Stimulated activated naive B cell treated with anti-CD40 and anti-IgM and Interleukin-4, amounts not matched to agents 10 μg/mL and 1 μg/mL and 100 μg/mL, for 72 hours (primary cell): Measurements from ENCODE around the gene GTF2H2C.
"Not testable (repeated sequence)": the region's sequence is repeated elsewhere in the genome, so short reads cannot be mapped to it uniquely, and the experiment has no call there.

Experiments used
- ATAC-seq, 2 donors: fragments of 150-1000 bp; cut with Tn5 transposase; replicated peaks; 2 replicates each; pipeline ENCODE4 v1.10.0; 2021; ENCODE audit warnings: moderate library complexity in 1 of 2
- DNase-seq: peaks from one replicate; pipeline ENCODE4 v3.0.0; 2021
- H3K27ac Mint-ChIP-seq: one replicate; pipeline ENCODE4 v1.8.0; 2022; ENCODE audit warnings: mild to moderate bottlenecking, mixed read lengths
- H3K27me3 Mint-ChIP-seq, 2 donors: one replicate each; pipeline ENCODE4 v1.8.0; 2022; ENCODE audit warnings: mixed read lengths in 2 of 2
- H3K36me3 Mint-ChIP-seq, 2 donors: one replicate each; pipeline ENCODE4 v1.8.0; 2022; ENCODE audit warnings: mixed read lengths in 2 of 2, mild to moderate bottlenecking in 1 of 2
- H3K4me1 Mint-ChIP-seq, 2 donors: one replicate each; pipeline ENCODE4 v1.8.0; 2022; ENCODE audit warnings: mixed read lengths in 2 of 2, mild to moderate bottlenecking in 1 of 2
- H3K4me3 Mint-ChIP-seq, 2 donors: one replicate each; pipeline ENCODE4 v1.8.0; 2022; ENCODE audit warnings: mild to moderate bottlenecking in 2 of 2, mixed read lengths in 2 of 2, moderate library complexity in 1 of 2
- H3K9me3 Mint-ChIP-seq, 2 donors: one replicate each; pipeline ENCODE4 v1.8.0; 2022; ENCODE audit warnings: mixed read lengths in 2 of 2, mild to moderate bottlenecking in 1 of 2

GTF2H2C gene

GRCh38 chr5:69531406-69531801, 28.6 kb upstream of the GTF2H2C start:
- Mint-ChIP-seq H3K4me3 (no peak overlapping the region), H3K27me3 (peaks cover 4 to 5% of the 10 kb centered on the region in 2 donors), H3K4me1 (no peaks in the 10 kb centered on the region), H3K9me3 (no peaks in the 10 kb centered on the region), H3K36me3 (no peaks in the 10 kb centered on the region), H3K27ac (no peak overlapping the region)
- DNase-seq: no peak
- ATAC-seq: no peak

DNA sequence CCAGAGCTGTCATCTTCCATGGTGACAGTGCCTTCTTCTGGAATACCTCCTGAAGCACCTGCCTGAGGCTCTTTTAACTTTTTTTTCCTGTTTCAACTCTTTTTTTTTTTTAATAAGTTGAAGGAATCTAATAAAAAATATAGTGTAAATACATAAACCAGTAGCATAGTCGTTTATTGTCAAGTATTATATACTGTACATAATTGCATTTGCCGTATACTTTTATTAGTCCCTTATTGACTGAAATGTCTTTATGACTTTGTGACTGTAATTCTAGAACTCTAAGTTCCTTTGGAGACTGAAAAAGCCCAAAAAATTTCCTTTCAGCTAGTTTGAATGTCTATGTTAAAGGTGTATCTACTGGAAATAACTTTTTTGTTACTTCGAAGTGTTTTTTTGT, 22.1 kb upstream of the GTF2H2C start:
- H3K36me3 Mint-ChIP-seq, H3K4me1 Mint-ChIP-seq, H3K27me3 Mint-ChIP-seq, DNase-seq, H3K9me3 Mint-ChIP-seq, H3K27ac Mint-ChIP-seq, H3K4me3 Mint-ChIP-seq, ATAC-seq: not testable (repeated sequence)

DNA sequence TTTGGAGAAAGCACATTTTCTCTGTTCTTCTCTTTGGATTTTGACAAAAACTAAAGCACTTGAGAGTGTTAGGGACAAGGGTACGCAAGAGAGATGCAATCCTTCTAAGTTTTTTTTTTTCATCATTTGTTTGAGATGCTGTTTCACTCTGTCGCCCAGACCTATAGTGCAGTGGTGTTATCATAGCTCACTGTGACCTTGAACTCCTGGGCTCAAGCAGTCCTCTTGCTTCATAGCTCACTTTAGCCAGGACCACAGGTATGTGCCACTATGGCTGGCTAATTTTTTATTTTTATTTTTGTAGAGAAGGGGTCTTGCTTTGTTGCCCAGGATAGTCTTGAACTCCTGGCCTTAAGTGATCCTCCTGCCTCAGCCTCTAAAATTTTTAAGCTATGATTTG, 21.3 kb upstream of the GTF2H2C start:
- not testable (repeated sequence) for H3K36me3 Mint-ChIP-seq, H3K4me3 Mint-ChIP-seq, DNase-seq, H3K27ac Mint-ChIP-seq, ATAC-seq, H3K4me1 Mint-ChIP-seq, H3K9me3 Mint-ChIP-seq, H3K27me3 Mint-ChIP-seq

DNA sequence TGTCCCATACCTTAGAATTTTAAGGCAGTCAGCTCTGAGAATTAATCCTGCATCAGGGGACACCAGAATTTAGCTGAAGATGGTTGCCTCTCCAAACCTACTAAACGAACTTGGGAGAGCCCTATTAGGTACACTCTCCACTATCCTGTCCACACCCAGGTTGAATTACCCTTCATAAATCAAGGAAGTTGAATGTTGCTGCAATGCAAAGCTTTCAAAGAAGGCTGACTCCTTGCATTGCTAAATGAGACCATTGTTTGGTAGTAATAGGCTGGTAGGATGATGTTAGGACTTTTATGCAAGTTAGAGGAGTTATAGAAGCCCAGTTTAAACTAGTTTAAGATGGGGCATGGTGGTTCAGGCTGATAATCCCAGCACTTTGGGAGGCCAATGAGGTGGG, 18.6 kb upstream of the GTF2H2C start:
- not testable (repeated sequence) for H3K4me1 Mint-ChIP-seq, H3K27me3 Mint-ChIP-seq, H3K27ac Mint-ChIP-seq, ATAC-seq, H3K36me3 Mint-ChIP-seq, H3K9me3 Mint-ChIP-seq, DNase-seq, H3K4me3 Mint-ChIP-seq

- not testable (repeated sequence) for H3K27me3 Mint-ChIP-seq, H3K9me3 Mint-ChIP-seq, H3K4me3 Mint-ChIP-seq, ATAC-seq, H3K36me3 Mint-ChIP-seq, H3K4me1 Mint-ChIP-seq, DNase-seq, H3K27ac Mint-ChIP-seq
Observed at GRCh38 chr5:69542838-69543618, 17.0 kb upstream of the GTF2H2C start.

DNA sequence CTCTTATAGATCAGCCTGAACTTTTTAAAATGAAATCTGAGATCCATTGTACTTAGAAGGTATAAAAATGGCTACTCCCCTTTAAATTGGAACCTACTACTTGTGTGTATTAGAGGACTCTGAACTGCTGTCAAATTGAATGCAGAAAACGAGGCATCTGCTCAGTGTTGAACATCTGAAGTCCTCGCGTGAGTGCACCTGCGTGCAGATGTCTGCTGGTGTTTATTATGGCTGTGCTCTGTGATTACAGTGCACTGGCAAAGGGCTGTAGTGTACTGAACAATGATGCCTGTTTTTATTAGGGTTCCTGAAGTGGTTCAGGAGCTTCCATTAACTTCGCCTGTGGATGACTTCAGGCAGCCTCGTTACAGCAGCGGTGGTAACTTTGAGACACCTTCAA, 15.4 kb upstream of the GTF2H2C start:
- ATAC-seq, H3K4me1 Mint-ChIP-seq, H3K36me3 Mint-ChIP-seq, H3K27me3 Mint-ChIP-seq, H3K9me3 Mint-ChIP-seq, DNase-seq, H3K27ac Mint-ChIP-seq, H3K4me3 Mint-ChIP-seq: not testable (repeated sequence)

DNA sequence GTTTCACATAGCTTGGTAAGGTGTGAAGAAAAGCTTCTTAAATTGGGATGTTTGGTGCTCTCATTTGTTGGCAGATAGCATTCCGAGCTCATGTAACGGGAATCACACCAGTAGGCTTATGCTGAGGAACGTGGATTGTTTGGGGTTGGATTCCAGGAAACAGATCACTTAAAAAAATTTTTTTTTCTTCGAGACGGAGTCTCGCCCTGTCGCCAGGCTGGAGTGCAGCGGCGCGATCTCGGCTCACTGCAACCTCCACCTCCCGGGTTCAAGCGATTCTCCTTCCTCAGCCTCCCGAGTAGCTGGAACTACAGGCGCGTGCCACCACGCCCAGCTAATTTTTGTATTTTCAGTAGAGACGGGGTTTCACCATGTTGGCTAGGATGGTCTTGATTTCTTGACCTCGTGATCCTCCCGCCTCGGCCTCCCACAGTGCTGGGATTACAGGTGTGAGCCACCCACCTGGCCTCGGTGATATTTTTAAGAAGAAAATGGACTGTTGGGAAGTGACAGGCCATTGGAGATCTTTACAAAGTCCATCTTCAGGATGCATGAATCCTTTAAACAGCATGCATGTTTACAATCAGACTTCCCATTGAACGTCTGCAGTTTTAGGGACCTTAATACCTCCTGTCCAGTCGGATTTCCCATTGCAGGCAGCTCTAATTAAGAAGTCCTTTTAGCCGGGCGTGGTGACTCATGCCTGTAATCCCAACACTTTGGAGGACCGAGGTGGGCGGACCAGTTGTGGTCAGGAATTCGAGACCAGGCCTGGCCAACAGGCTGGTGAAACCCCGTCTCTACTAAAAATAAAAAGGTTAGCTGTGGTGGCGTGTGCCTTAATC, 818 bp downstream of the GTF2H2C start:
- not testable (repeated sequence) for H3K27ac Mint-ChIP-seq, H3K9me3 Mint-ChIP-seq, DNase-seq, H3K27me3 Mint-ChIP-seq, H3K36me3 Mint-ChIP-seq, H3K4me1 Mint-ChIP-seq
- H3K4me3 Mint-ChIP-seq: peak overlapping the region; percentile 50 to 69
- ATAC-seq: peak in 1 of 2 donors; percentile 1

DNA sequence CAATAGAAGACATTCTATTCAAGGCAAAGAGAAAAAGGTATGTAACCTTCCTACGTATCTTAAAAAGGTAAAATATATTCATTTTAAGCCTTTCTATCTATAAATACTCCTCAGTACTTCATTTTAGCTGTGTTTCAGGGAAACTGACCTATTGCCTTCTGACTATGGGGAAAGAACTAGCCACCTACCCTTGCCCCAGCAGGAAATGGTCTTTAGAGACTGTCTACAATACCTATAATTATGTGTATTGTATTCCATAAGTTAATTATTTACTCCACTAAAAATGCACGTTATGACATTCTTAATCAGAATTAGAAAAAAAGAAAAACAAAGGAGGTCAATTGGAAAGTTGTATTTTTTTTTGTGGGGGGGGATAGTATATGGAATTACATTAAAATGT, 6.2 kb downstream of the GTF2H2C start:
- not testable (repeated sequence) for DNase-seq, H3K4me1 Mint-ChIP-seq, H3K27me3 Mint-ChIP-seq, H3K36me3 Mint-ChIP-seq, H3K27ac Mint-ChIP-seq, H3K9me3 Mint-ChIP-seq, ATAC-seq, H3K4me3 Mint-ChIP-seq

DNA sequence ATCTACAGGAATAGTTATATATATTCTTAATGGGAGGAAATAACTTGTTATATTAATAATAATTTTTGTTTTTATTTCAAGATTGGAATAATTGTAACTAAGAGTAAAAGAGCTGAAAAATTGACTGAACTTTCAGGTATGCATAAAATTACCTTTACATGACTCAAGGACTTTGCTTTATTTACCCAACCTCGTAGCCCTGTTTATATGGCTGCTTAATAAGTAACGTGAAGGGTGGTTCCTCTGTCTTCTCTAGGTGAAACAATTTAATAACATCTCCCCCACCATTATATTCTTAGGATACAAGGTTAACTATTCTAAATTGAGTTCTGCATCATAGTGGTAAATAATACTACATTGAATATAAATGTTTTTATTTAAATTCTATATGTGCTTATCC, 8.1 kb downstream of the GTF2H2C start:
- ATAC-seq, H3K36me3 Mint-ChIP-seq, H3K27ac Mint-ChIP-seq, H3K27me3 Mint-ChIP-seq, H3K4me1 Mint-ChIP-seq, H3K9me3 Mint-ChIP-seq, DNase-seq, H3K4me3 Mint-ChIP-seq: not testable (repeated sequence)

DNA sequence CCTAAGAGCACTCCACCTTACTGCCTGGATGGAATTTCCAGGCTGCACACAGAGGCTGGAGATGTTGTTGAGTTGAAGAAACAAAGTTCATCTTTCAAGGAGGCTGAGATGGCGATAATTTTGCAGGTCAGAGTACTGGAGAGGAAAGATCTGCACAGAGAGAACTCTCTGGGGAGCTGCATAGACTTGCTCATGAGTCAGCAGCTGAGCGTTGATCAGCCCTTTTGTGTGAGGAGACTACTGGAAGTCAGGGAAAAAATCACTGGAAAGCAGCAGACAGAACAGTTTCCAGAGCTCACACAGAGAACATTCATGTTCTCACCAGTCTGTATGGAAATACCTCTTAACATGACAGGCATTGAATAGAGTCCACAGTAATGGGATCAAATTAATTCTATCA, 23.4 kb downstream of the GTF2H2C start:
- not testable (repeated sequence) for H3K36me3 Mint-ChIP-seq, H3K4me3 Mint-ChIP-seq, H3K27me3 Mint-ChIP-seq, H3K27ac Mint-ChIP-seq, H3K4me1 Mint-ChIP-seq, DNase-seq, H3K9me3 Mint-ChIP-seq, ATAC-seq

GRCh38 chr5:69596114-69596840, 36.3 kb downstream of the GTF2H2C start:
- ATAC-seq, H3K4me1 Mint-ChIP-seq: not testable (repeated sequence)

DNA sequence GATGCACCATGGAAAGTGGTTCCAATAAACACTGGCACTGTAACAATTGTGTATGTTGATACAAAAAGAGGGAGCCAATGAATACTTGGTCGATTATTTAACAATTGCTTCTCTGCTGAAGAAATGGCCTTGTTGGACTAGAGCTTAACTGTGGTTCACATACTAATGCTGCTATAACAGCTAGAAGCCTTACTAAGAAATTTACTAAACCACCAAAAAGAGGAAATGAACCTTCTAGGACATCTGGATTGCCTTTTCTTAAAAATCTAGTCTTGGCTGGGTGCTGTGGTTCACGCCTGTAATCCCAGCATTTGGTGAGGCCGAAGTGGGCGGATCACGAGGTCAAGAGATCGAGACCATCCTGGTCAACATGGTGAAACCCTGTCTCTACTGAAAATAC, 42.0 kb downstream of the GTF2H2C start:
- not testable (repeated sequence) for H3K4me1 Mint-ChIP-seq, H3K36me3 Mint-ChIP-seq, H3K4me3 Mint-ChIP-seq, H3K9me3 Mint-ChIP-seq, DNase-seq, H3K27ac Mint-ChIP-seq, H3K27me3 Mint-ChIP-seq
- peak; percentile 95 to 96 for ATAC-seq

More at GRCh38 chr5:69596114-69596840, 36.3 kb downstream of the GTF2H2C start:
- not testable (repeated sequence) for DNase-seq, H3K9me3 Mint-ChIP-seq, H3K27me3 Mint-ChIP-seq, H3K27ac Mint-ChIP-seq, H3K4me3 Mint-ChIP-seq, H3K36me3 Mint-ChIP-seq

DNA sequence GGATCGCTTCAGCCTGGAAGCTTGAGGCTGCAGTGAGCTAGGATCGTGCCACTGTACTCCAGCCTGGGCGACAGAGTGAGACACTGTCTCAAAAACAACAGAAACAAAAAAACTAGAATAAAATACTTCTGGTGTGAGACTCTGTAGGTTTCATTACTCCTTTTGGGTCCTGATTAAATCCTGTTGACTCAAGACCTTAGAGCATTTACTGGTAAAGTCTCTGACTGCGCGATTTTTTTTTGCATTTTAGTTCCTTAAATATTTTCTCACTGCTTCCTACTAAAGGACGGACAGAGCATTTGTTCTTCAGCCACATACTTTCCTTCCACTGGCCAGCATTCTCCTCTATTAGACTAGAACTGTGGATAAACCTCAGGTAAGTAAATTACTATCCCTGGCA, 46.8 kb downstream of the GTF2H2C start:
- not testable (repeated sequence) for H3K4me3 Mint-ChIP-seq, H3K9me3 Mint-ChIP-seq, DNase-seq, H3K27ac Mint-ChIP-seq, H3K27me3 Mint-ChIP-seq, H3K4me1 Mint-ChIP-seq, H3K36me3 Mint-ChIP-seq
- peak; percentile 19 to 57 for ATAC-seq

GRCh38 chr5:69607750-69608149, 47.8 kb downstream of the GTF2H2C start:
- not testable (repeated sequence) for H3K9me3 Mint-ChIP-seq, ATAC-seq, H3K4me1 Mint-ChIP-seq, H3K36me3 Mint-ChIP-seq, DNase-seq, H3K4me3 Mint-ChIP-seq, H3K27ac Mint-ChIP-seq, H3K27me3 Mint-ChIP-seq
